ENCODE measurements around the gene FAM47B.

Gene FAM47B

DNA sequence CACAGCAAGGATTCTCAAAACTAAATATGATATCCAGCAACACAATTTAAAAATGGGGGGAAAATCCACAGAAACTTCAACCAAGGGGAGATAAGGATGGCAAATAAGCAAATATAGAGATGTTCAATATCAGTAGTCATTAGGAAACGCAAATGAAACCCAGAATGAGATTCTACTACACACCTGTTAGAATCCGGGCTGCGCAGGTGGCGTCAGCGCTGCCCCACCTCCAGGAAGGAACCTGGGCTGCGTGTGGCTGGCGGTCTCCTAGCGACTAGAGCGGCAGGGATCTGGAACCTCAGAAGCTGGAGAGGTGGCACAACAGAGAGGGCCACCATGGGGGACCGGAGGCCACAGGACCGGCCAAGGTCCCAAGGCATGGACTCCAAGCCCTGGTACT, at the start of gene FAM47B:
Gene FAM47B, plus strand, starts transcription at position 301 of the 400 bp plus-strand sequence. Its CDS starts 36 bp downstream, at position 337.
- TF ChIP-seq CTCF (IDR thresholded peaks at IDR 0.05; ENCODE audit: low read depth, low read length), result no peak
- no peak for TF ChIP-seq POLR2A (IDR thresholded peaks at IDR 0.05; ENCODE audit: extremely low read depth, insufficient read length)
- TF ChIP-seq, protein P1, sequence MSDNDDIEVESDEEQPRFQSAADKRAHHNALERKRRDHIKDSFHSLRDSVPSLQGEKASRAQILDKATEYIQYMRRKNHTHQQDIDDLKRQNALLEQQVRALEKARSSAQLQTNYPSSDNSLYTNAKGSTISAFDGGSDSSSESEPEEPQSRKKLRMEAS (IDR thresholded peaks at IDR 0.05; ENCODE audit: low read depth, low read length), result no peak
- TF ChIP-seq MYC (IDR thresholded peaks at IDR 0.05; ENCODE audit: low read depth, low read length), result no peak
- H3K4me3 ChIP-seq (ENCODE audit: low read depth, low read length), result no peak within 1 kb of the TSS
- DNase-seq (ENCODE audit: low read depth), result no peak

DNA sequence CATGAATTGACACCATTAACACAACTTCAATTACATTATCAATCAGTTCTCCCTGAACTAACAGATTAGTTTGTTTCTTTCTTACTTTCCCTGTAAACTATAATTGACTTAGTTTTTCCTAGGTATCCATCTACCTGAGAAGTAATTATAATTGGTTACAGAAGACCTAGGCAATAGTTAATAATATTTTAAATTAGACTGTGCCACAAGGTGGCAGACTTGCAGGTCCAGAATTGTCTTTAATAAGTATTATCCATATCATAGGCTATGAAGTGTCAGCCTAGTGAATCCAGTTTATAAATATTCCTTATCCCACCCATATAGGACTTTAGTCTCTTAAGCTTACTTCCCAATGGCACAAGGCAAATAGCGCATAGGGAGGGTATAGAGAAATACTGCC, 48.9 kb upstream of the FAM47B start:
- TF ChIP-seq, protein P1 (IDR thresholded peaks at IDR 0.05; ENCODE audit: low read depth, low read length), result no peak
- TF ChIP-seq POLR2A (IDR thresholded peaks at IDR 0.05; ENCODE audit: extremely low read depth, insufficient read length) (no peak), CTCF (IDR thresholded peaks at IDR 0.05; ENCODE audit: low read depth, low read length) (no peak), MYC (IDR thresholded peaks at IDR 0.05; ENCODE audit: low read depth, low read length) (no peak)
- DNase-seq (ENCODE audit: low read depth), result peak; percentile 1
- H3K4me3 ChIP-seq (ENCODE audit: low read depth, low read length), result no peak overlapping the region

- H3K4me3 ChIP-seq (ENCODE audit: low read depth, low read length), result no peak overlapping the region
- no peak for DNase-seq (ENCODE audit: low read depth)
- TF ChIP-seq POLR2A (IDR thresholded peaks at IDR 0.05; ENCODE audit: extremely low read depth, insufficient read length) (no peak), CTCF (IDR thresholded peaks at IDR 0.05; ENCODE audit: low read depth, low read length) (no peak), MYC (IDR thresholded peaks at IDR 0.05; ENCODE audit: low read depth, low read length) (no peak)
- TF ChIP-seq, protein P1 (IDR thresholded peaks at IDR 0.05; ENCODE audit: low read depth, low read length), result no peak
Observed at GRCh38 chrX:34900691-34901090, 41.9 kb upstream of the FAM47B start.

- no peak for DNase-seq (ENCODE audit: low read depth)
- TF ChIP-seq CTCF (IDR thresholded peaks at IDR 0.05; ENCODE audit: low read depth, low read length) (no peak), MYC (IDR thresholded peaks at IDR 0.05; ENCODE audit: low read depth, low read length) (no peak), POLR2A (IDR thresholded peaks at IDR 0.05; ENCODE audit: extremely low read depth, insufficient read length) (no peak)
- TF ChIP-seq, protein P1 (IDR thresholded peaks at IDR 0.05; ENCODE audit: low read depth, low read length), result no peak
- H3K4me3 ChIP-seq (ENCODE audit: low read depth, low read length), result no peak overlapping the region
Observed at GRCh38 chrX:34901761-34902160, 40.8 kb upstream of the FAM47B start.

DNA sequence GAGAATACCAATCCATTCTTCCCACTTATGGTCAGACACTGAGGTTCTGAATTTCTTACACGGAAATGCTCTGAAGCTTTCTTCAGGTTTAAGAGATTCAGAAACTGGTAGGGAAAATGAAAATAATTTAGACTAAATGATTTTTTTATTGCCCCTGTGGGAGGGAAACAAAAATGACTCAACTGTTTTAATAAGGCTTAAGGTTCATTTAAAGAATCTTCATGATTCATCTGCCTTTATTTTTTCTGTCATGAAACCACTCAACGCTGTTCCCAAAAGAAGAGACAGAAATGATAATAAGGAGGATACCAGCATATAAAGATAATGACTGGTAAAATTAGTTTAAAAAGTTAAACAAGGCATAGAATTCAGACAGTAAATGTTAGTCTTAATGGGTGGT, 39.3 kb upstream of the FAM47B start:
- DNase-seq (ENCODE audit: low read depth), result no peak
- no peak overlapping the region for H3K4me3 ChIP-seq (ENCODE audit: low read depth, low read length)
- TF ChIP-seq POLR2A (IDR thresholded peaks at IDR 0.05; ENCODE audit: extremely low read depth, insufficient read length), result no peak

DNA sequence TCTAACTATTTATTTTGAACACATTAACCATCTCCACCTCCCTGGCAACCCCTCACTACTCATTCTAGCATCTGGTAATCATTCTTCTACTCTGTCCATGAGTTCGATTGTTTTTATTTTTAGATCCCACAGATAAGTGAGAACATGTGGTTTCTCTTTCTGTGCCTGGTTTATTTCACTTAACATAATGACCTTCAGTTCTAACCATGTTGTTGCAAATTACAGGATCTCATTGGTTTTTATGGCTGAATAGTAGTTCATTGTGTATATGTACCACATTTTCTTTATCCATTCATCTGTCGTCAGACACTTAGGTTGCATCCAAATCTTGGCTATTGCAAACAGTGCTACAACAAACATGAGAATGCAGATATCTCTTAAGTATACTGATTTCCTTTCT, 33.4 kb upstream of the FAM47B start:
- TF ChIP-seq MYC (IDR thresholded peaks at IDR 0.05; ENCODE audit: low read depth, low read length) (no peak), CTCF (IDR thresholded peaks at IDR 0.05; ENCODE audit: low read depth, low read length) (no peak), POLR2A (IDR thresholded peaks at IDR 0.05; ENCODE audit: extremely low read depth, insufficient read length) (no peak)
- TF ChIP-seq, protein P1 (IDR thresholded peaks at IDR 0.05; ENCODE audit: low read depth, low read length), result no peak
- DNase-seq (ENCODE audit: low read depth), result no peak
- no peak overlapping the region for H3K4me3 ChIP-seq (ENCODE audit: low read depth, low read length)

All from NB4 (cell line).